NCI-H2196 (cell line): ENCODE data around the gene LRP1B.
"Not testable (repeated sequence)": the region's sequence is repeated elsewhere in the genome, so short reads cannot be mapped to it uniquely, and the experiment has no call there.

Experiments used
- DNase-seq: peaks from one replicate; lab custom pipeline; 2025; ENCODE audit not compliant: unreplicated experiment; lab: John Stamatoyannopoulos, UW

Gene LRP1B

DNA sequence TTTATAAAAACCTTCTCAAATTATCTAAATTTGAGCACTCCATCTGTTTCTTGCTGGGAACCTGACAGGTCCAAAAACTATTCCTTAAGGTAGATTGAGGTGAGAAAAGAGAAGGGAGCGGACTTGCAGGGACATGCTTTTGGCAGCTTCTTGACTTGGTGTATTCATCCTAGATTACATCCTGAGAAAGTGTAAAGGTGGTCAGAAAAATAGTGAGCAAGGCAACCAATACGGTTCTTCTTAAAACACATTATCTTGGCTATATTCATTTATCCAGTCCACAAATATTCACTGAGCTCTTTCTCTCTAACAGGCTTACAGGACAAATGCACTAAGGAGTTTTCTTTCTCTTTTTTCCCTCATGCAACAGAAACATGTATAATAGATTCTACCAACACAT, 230.0 kb downstream of the LRP1B start:
- DNase-seq, result no peak

DNA sequence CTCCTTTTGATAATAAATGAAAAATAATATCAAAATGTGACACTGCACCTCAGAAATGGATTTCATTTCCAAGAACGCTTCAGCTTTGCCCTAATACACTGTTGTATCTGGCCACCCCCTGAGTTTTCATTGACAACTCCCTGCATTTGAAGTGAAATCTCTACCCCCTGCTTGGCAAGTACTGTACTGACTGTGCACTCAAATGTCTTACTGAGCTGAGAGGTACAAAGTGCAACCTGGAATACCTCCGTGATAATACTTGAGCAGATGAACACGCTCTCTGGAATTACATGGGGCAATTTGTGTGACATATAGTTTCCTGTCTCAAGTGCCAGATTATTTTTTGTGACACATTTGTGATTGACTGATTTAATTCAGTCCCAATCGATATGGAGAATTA, 231.1 kb downstream of the LRP1B start:
- no peak for DNase-seq

GRCh38 chr2:141889788-141890187, 241.0 kb downstream of the LRP1B start:
- no peak for DNase-seq

GRCh38 chr2:141888987-141889555, 241.7 kb downstream of the LRP1B start:
- DNase-seq, result no peak

GRCh38 chr2:141887363-141887762, 243.5 kb downstream of the LRP1B start:
- no peak for DNase-seq

GRCh38 chr2:141878016-141878415, 252.8 kb downstream of the LRP1B start:
- no peak for DNase-seq

GRCh38 chr2:141871913-141872634, 258.7 kb downstream of the LRP1B start:
- no peak for DNase-seq

DNA sequence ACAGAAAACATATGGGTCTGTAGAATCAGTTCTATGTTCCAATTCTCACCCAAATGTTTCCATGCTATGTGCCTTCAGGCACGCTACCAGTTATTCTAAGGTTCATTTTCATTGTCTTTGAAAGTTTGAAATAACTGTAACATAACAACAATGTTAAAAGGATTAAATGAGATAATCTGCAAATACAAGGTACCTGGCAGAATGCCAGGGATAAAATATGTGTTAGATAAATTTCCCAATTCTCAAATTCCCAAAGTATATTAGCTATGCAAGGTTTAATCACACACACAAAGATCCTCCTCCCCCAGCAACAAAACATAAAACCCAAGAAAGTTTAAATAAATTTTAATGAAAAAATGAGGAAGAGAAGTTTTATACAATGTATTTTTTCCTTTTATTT, 261.2 kb downstream of the LRP1B start:
- no peak for DNase-seq

DNA sequence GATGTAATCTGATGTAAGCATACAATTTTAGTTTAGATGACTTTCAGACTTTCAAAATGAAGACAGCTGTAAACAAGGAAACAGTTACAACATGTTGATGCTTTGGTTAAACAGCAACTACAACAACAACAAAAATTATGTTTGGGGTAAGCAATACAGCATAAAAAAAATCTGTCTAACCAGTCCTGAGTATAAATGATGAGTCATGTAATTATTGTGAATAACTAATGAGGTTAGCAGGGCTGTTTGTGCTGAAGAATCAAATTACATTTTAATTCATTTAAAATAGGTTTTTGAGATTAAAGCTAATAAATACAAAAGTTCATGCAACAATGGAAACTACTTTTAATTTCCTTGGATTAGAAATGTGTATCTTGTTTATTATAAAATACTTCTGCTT, 266.9 kb downstream of the LRP1B start:
- DNase-seq, result no peak

GRCh38 chr2:141856215-141856919, 274.4 kb downstream of the LRP1B start:
- DNase-seq, result no peak

GRCh38 chr2:141848191-141848590, 282.6 kb downstream of the LRP1B start:
- DNase-seq, result no peak

DNA sequence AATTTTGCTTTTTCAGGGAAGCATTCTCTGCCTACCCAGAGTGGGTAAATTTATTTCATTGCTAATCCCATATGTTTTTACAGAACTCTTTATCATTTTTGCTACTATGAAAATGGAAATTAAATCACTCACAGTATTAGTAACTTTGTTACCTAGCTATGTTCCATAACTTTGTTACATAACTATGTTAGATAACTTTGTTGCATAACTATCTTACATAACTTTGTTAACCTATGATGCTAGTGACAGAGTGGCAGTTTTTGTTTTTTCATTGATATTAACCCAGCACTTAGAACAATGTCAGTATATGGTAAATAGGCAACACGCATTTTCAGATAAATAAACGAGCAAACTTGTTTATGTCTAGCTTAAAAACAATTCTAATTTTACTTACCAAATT, 286.6 kb downstream of the LRP1B start:
- DNase-seq, result no peak

DNA sequence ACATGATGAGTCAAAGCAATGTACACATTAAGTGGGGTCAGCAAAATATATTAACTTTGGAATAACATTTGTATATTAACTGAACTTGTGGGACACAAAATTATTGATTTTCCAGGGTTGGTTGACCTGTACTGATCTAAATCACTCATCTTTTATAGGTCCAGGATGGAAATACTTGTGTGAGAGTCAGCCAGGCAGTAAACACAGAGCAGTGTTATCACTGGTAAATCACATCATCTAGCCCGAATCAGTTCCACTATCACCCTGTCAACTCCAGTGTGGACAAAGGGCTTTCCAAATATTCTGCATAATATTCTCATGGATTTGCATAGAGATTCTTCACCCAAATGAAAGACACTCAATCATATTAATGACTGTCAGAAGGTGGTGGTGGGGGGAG, 295.7 kb downstream of the LRP1B start:
- no peak for DNase-seq

DNA sequence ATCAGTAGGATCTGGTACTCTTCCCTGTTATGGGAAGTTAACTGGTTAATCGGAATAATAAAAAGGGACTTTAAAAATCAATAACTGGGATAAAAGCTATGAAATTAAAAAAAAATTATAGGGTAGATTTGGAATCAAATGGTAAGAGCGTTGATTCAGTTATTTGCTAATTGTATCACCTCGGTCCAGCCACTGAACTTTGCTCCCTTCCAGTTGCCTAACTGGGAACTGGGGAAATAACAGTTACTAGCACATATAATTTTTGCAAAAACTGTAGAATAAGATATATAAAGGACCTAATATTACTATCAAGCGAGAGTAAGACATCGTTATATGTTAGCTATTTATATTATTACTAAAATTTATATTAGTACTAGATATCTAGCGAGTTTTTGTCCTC, 302.1 kb downstream of the LRP1B start:
- no peak for DNase-seq

DNA sequence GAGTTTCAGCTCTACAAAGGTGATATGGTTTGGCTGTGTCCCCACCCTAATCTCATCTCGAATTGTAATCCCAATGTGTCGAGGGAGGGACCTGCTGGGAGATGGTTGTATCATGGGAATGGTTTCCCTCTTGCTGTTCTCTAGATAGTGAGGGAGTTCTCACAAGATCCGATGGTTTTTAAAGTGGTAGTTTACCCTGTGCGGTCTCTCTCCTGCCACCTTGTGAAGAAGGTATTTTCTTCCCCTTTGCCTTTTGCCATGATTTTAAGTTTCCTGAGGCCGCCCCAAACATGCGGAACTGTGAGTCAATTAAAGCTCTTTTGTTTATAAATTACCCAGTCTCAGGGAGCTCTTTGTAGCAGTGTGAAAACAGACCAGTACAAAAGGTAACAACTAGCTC, 306.0 kb downstream of the LRP1B start:
- DNase-seq, result no peak

- DNase-seq, result no peak
Observed at GRCh38 chr2:141820893-141821292, 309.9 kb downstream of the LRP1B start.

GRCh38 chr2:141815320-141815719, 315.5 kb downstream of the LRP1B start:
- DNase-seq, result not testable (repeated sequence)

DNA sequence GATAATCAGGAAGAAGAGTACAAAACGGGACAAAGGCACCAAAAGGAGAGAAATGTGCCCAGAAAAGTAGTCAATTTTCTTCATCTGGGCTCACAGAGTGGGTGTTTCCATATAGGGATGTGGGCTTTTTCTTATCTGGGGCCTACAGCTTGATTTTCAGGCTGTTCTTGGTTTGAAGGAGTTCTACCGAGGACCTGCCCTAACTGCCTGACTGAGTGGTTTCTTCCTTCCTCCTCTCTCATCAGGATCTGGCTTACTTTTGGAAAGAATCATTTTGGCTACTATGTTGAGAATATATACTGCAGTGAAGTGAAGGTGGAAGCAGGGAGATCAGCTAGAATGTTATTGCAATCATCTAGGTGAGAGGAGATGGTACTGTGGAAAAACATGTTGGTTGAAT, 316.7 kb downstream of the LRP1B start:
- no peak for DNase-seq

DNA sequence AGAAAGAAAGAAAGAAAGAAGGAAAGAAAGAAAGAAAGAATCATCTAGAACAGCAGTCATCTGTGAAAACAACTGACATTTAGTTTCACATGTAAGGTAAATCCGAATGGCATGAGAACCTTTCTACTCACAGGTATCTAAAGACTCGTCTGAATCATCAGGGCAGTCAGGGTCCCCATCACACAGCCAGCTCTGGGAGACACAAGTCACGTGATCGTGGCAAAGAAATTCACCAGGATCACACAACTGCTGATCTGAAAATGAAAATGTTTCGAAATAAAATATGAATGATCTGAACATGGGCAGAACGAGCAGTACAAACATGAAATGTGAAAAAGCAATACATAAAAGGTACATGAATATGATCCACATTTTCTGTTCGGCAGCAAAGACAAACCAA, 320.7 kb downstream of the LRP1B start:
- no peak for DNase-seq

- no peak for DNase-seq
Observed at GRCh38 chr2:141806090-141806489, 324.7 kb downstream of the LRP1B start.

- no peak for DNase-seq
Observed at GRCh38 chr2:141805302-141805701, 325.5 kb downstream of the LRP1B start.

GRCh38 chr2:141796449-141796848, 334.4 kb downstream of the LRP1B start:
- DNase-seq, result no peak
